Bronchial epithelial cell (primary cell): ENCODE measurements around the gene TMEM178B. TPM values are rescaled to one million over a fixed set of nuclear protein-coding genes. Genes with fewer than 3 reads are reported as not detected.
"Not testable (repeated sequence)": the region's sequence is repeated elsewhere in the genome, so short reads cannot be mapped to it uniquely, and the experiment has no call there.

Experiments
- DNase-seq: peaks from one replicate; pipeline ENCODE4 v3.0.0-alpha.2; 2010; ENCODE audit warnings: low read depth
- FAIRE-seq: peaks from 2 replicates; lab custom pipeline; 2011; peaks lifted over from hg19 to GRCh38; lab: Jason Lieb, UNC
- H3K27me3 ChIP-seq: 2 replicates; pipeline ENCODE4 v1.5.1; 2011; ENCODE audit warnings: low read length; ENCODE audit not compliant: control insufficient read depth, insufficient read depth
- H3K36me3 ChIP-seq: 2 replicates; pipeline ENCODE4 v1.5.1; 2011; ENCODE audit warnings: low read length; ENCODE audit not compliant: control insufficient read depth, insufficient read depth
- H3K4me3 ChIP-seq: 2 replicates; pipeline ENCODE4 v1.5.1; 2011; ENCODE audit warnings: mild to moderate bottlenecking, low read depth, low read length, control low read depth
- CTCF ChIP-seq: IDR thresholded peaks from 2 replicates; pipeline ENCODE4 v1.5.1; 2011; ENCODE audit warnings: mild to moderate bottlenecking, moderate library complexity, low read length, control low read depth, inconsistent platforms; ENCODE audit not compliant: insufficient read depth, severe bottlenecking
- total RNA-seq: library from RNA; depleted of rRNA; stranded (reverse); fragments of >200 nt; gene quantifications from 2 replicates; pipeline ENCODE4 v1.2.1, GENCODE V29; 2014

TMEM178B gene
- total RNA-seq, 1 donor from 2014 or later: under 0.01 TPM

- H3K4me3 ChIP-seq: no peak overlapping the region
- H3K36me3 ChIP-seq: no peaks in the 10 kb centered on the region
- no peak for FAIRE-seq
- no peak for TF ChIP-seq CTCF
- no peaks in the 10 kb centered on the region for H3K27me3 ChIP-seq
- DNase-seq: no peak
Observed at GRCh38 chr7:141185369-141185967, 111.6 kb downstream of the TMEM178B start.

GRCh38 chr7:141189231-141189630 is 115.4 kb downstream of the TMEM178B start:
- DNase-seq (no peak), FAIRE-seq (no peak)
- TF ChIP-seq CTCF: no peak
- no peaks in the 10 kb centered on the region for H3K27me3 ChIP-seq
- no peaks in the 10 kb centered on the region for H3K36me3 ChIP-seq
- H3K4me3 ChIP-seq: no peak overlapping the region

- Histone ChIP-seq H3K27me3 (no peaks in the 10 kb centered on the region), H3K36me3 (no peaks in the 10 kb centered on the region), H3K4me3 (no peak overlapping the region)
- no peak for FAIRE-seq
- no peak for DNase-seq
- TF ChIP-seq CTCF: no peak
Observed at GRCh38 chr7:141190495-141190894, 116.6 kb downstream of the TMEM178B start.

GRCh38 chr7:141191277-141191676 is 117.4 kb downstream of the TMEM178B start:
- TF ChIP-seq CTCF: no peak
- no peaks in the 10 kb centered on the region for H3K27me3 ChIP-seq
- FAIRE-seq (no peak), DNase-seq (no peak)
- H3K36me3 ChIP-seq: no peaks in the 10 kb centered on the region
- H3K4me3 ChIP-seq: no peak overlapping the region

GRCh38 chr7:141193066-141193465 is 119.2 kb downstream of the TMEM178B start:
- FAIRE-seq: no peak
- no peak for TF ChIP-seq CTCF
- H3K27me3 ChIP-seq: no peaks in the 10 kb centered on the region
- no peak overlapping the region for H3K4me3 ChIP-seq
- H3K36me3 ChIP-seq: no peaks in the 10 kb centered on the region
- DNase-seq: no peak

- not testable (repeated sequence) for H3K4me3 ChIP-seq, H3K27me3 ChIP-seq, DNase-seq, FAIRE-seq, H3K36me3 ChIP-seq
Observed at GRCh38 chr7:141195722-141196121, 121.9 kb downstream of the TMEM178B start.
